ENCODE measurements around the gene DHX15. TPM values are rescaled to one million over a fixed set of nuclear protein-coding genes. Genes with fewer than 3 reads are reported as not detected.

DHX15 gene
- total RNA-seq (2021), result 286 and 287 TPM in 2 replicates
- long read RNA-seq, transcript DHX15-201 (14 exons, 2,994 nt), result major isoform, 2,263 of 2,506 reads
- long read RNA-seq, partial matches to known transcripts, result 135 of 2,506 reads
- long read RNA-seq, other reads (novel, unspliced or antisense), result 106 of 2,506 reads

- peak within 1 kb of the TSS; percentile 61 for H3T11ph ChIP-seq (ENCODE audit: low read length)
- WGBS (ENCODE audit: extremely low coverage, insufficient read length, low lambda C conversion rate), result no CpG with 5 or more reads among the region's 52 CpGs
- peak within 1 kb of the TSS; percentile 69 for H3K27ac ChIP-seq (ENCODE audit: insufficient read length, low read depth, low read length)
- no peaks in the 10 kb centered on the region for H4K20me1 ChIP-seq (ENCODE audit: control insufficient read depth, insufficient read depth, insufficient read length)
- H3K14ac ChIP-seq (ENCODE audit: insufficient read depth, low read length), result peak within 1 kb of the TSS; percentile 100
- peak within 1 kb of the TSS; percentile 88 for H4K8ac ChIP-seq (replicated peaks; ENCODE audit: insufficient read length, low read depth, low read length)
- peak within 1 kb of the TSS; percentile 99 for H3K4me2 ChIP-seq (ENCODE audit: insufficient read depth, insufficient read length, low read length)
- peaks cover 2% of the 10 kb centered on the region; the same call in 1 of the 2 replicates for H3K4me1 ChIP-seq (ENCODE audit: insufficient read depth, low read length)
- no peaks in the 10 kb centered on the region for H3K79me1 ChIP-seq (ENCODE audit: insufficient read depth, low read depth, low read length, poor library complexity, severe bottlenecking)
- H2AK5ac ChIP-seq (ENCODE audit: insufficient read length, low read length), result peak within 1 kb of the TSS; percentile 80
- peak within 1 kb of the TSS; percentile 91 to 98 for H3K4me3 Mint-ChIP-seq
- H3K79me2 ChIP-seq (ENCODE audit: insufficient read depth, low read length), result peaks cover 49% of the 10 kb centered on the region
- H3K9me3 ChIP-seq (ENCODE audit: control insufficient read depth, low read depth, low read length), result no peaks in the 10 kb centered on the region
- H3K9ac ChIP-seq (ENCODE audit: extremely low read depth, insufficient read length, low read length), result peak within 1 kb of the TSS; percentile 99
- no peak within 1 kb of the TSS for H2BK15ac ChIP-seq (ENCODE audit: low read depth, low read length)
- DNase-seq, result peak; percentile 97
- no peaks in the 10 kb centered on the region for H3K27me3 Mint-ChIP-seq (ENCODE audit: low read depth)
- H4K91ac ChIP-seq (ENCODE audit: insufficient read length, low read depth, low read length), result peak within 1 kb of the TSS; percentile 99
- H2BK5ac ChIP-seq (ENCODE audit: insufficient read length, low read length), result peak within 1 kb of the TSS; percentile 78
- H3K9me3 Mint-ChIP-seq, result peaks cover 6 to 11% of the 10 kb centered on the region in 2 experiments
- peak within 1 kb of the TSS; percentile 94 for H3K56ac ChIP-seq (ENCODE audit: insufficient read length, low read depth, low read length)
- H3K4me1 Mint-ChIP-seq, result peaks cover 20 to 30% of the 10 kb centered on the region in 2 experiments
- no peak within 1 kb of the TSS for H2BK20ac ChIP-seq (ENCODE audit: low read depth, low read length, poor library complexity, severe bottlenecking)
- H2BK120ac ChIP-seq (ENCODE audit: low read depth, low read length, poor library complexity, severe bottlenecking), result peak within 1 kb of the TSS; percentile 78
- H3K4ac ChIP-seq (ENCODE audit: low read depth, low read length), result peak within 1 kb of the TSS; percentile 78
- TF ChIP-seq, protein P1, sequence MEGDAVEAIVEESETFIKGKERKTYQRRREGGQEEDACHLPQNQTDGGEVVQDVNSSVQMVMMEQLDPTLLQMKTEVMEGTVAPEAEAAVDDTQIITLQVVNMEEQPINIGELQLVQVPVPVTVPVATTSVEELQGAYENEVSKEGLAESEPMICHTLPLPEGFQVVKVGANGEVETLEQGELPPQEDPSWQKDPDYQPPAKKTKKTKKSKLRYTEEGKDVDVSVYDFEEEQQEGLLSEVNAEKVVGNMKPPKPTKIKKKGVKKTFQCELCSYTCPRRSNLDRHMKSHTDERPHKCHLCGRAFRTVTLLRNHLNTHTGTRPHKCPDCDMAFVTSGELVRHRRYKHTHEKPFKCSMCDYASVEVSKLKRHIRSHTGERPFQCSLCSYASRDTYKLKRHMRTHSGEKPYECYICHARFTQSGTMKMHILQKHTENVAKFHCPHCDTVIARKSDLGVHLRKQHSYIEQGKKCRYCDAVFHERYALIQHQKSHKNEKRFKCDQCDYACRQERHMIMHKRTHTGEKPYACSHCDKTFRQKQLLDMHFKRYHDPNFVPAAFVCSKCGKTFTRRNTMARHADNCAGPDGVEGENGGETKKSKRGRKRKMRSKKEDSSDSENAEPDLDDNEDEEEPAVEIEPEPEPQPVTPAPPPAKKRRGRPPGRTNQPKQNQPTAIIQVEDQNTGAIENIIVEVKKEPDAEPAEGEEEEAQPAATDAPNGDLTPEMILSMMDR (conservative IDR thresholded peaks at IDR 0.05), result no peak
- no peak within 1 kb of the TSS for H2AFZ ChIP-seq (ENCODE audit: low read length)
- H3K23ac ChIP-seq (ENCODE audit: insufficient read length, low read depth, low read length), result no peak within 1 kb of the TSS
- H3K27ac Mint-ChIP-seq, result peak within 1 kb of the TSS; percentile 97 to 99 (median 98)
- H2BK12ac ChIP-seq (ENCODE audit: insufficient read length, low read depth, low read length), result no peak within 1 kb of the TSS
- no peaks in the 10 kb centered on the region for H3K27me3 ChIP-seq (ENCODE audit: insufficient read depth, low read length)
- H3K18ac ChIP-seq (ENCODE audit: insufficient read length, low read depth, low read length), result peak within 1 kb of the TSS; percentile 99
- H4K5ac ChIP-seq (ENCODE audit: insufficient read length, low read depth, low read length), result peak within 1 kb of the TSS; percentile 97
- H3K23me2 ChIP-seq (ENCODE audit: insufficient read length, low read depth, low read length, poor library complexity, severe bottlenecking), result no peaks in the 10 kb centered on the region
- H3K36me3 Mint-ChIP-seq (ENCODE audit: insufficient read depth in 1 of 3, low read depth in 3 of 3), result peaks cover 29 to 48% (median 47%) of the 10 kb centered on the region in 3 experiments
Observed at GRCh38 chr4:24584211-24584850, at the start of gene DHX15. Gene DHX15 (minus strand): TSS chr4:24584554. CDS start chr4:24584393, 161 bp downstream.
